GM23248 (cell line): ENCODE measurements around the gene MKKS. TPM values are rescaled to one million over a fixed set of nuclear protein-coding genes. Genes with fewer than 3 reads are reported as not detected.

ENCODE experiments used
- DNase-seq: peaks from one replicate; pipeline ENCODE4 v3.0.0-alpha.2; 2015
- H2AFZ ChIP-seq: fragments of 200-600 bp; sonication (generic); 2 replicates; pipeline ENCODE4 v1.6.1; 2016; ENCODE audit warnings: antibody characterized with exemption
- H3F3A ChIP-seq: fragments of 200-600 bp; sonication (generic); 2 replicates; pipeline ENCODE4 v1.6.1; 2016; ENCODE audit warnings: mild to moderate bottlenecking, antibody characterized with exemption, mixed run types; ENCODE audit not compliant: insufficient read depth
- H3K27ac ChIP-seq: fragments of 200-600 bp; sonication (generic); 2 replicates; pipeline ENCODE4 v1.5.1; 2016; ENCODE audit warnings: mild to moderate bottlenecking
- H3K27me3 ChIP-seq: fragments of 200-600 bp; sonication (generic); replicated peaks from 2 replicates; pipeline ENCODE4 v1.6.1; 2016; ENCODE audit warnings: mild to moderate bottlenecking; ENCODE audit not compliant: insufficient read depth
- H3K36me3 ChIP-seq: fragments of 200-600 bp; sonication (generic); 2 replicates; pipeline ENCODE4 v1.6.1; 2016; ENCODE audit warnings: low read depth, mild to moderate bottlenecking
- H3K4me1 ChIP-seq: fragments of 200-600 bp; sonication (generic); 2 replicates; pipeline ENCODE4 v1.6.1; 2016; ENCODE audit warnings: mild to moderate bottlenecking; ENCODE audit not compliant: insufficient read depth
- H3K4me2 ChIP-seq: fragments of 200-600 bp; sonication (generic); one replicate; pipeline ENCODE4 v1.6.1; 2016; ENCODE audit warnings: mild to moderate bottlenecking; ENCODE audit not compliant: unreplicated experiment
- H3K4me3 ChIP-seq: fragments of 200-600 bp; sonication (generic); 2 replicates; pipeline ENCODE4 v1.5.1; 2016; ENCODE audit warnings: mild to moderate bottlenecking
- H3K79me2 ChIP-seq: fragments of 200-600 bp; sonication (generic); 2 replicates; pipeline ENCODE4 v1.6.1; 2016; ENCODE audit warnings: mild to moderate bottlenecking; ENCODE audit not compliant: insufficient read depth
- H3K9ac ChIP-seq: fragments of 200-600 bp; sonication (generic); 2 replicates; pipeline ENCODE4 v1.6.1; 2016; ENCODE audit warnings: mild to moderate bottlenecking
- H3K9me2 ChIP-seq: fragments of 200-600 bp; sonication (generic); 2 replicates; pipeline ENCODE4 v1.6.1; 2016; ENCODE audit warnings: mixed run types, mild to moderate bottlenecking, moderate library complexity; ENCODE audit not compliant: insufficient read depth
- H3K9me3 ChIP-seq: fragments of 200-600 bp; sonication (generic); one replicate; pipeline ENCODE4 v1.6.1; 2017; ENCODE audit warnings: low read depth
- H4K20me1 ChIP-seq: fragments of 200-600 bp; sonication (generic); 2 replicates; pipeline ENCODE4 v1.6.0; 2016; ENCODE audit not compliant: insufficient read depth
- EZH2 ChIP-seq: fragments of 200-600 bp; sonication (generic); IDR thresholded peaks from 2 replicates; pipeline ENCODE4 v1.6.1; 2018; ENCODE audit warnings: antibody characterized with exemption, mild to moderate bottlenecking; ENCODE audit not compliant: insufficient read depth, poor library complexity, severe bottlenecking
- EZH2phosphoT487 ChIP-seq: fragments of 200-600 bp; sonication (generic); IDR thresholded peaks from 2 replicates; pipeline ENCODE4 v1.6.1; 2018; ENCODE audit warnings: antibody characterized with exemption, moderate library complexity, mild to moderate bottlenecking, low read depth; ENCODE audit not compliant: insufficient read depth
- WGBS, 2 experiments: methylation state at CpG; one replicate each; pipeline ENCODE4 v1.1.6; 2015 to 2017; ENCODE audit warnings: low lambda C conversion rate in 2 of 2, low coverage in 1 of 2; ENCODE audit errors: missing lambda C conversion rate in 2 of 2; 5-methylcytosine and 5-hydroxymethylcytosine counted together
- in situ Hi-C: fragments of 300-500 bp; cut with MboI; formaldehyde crosslinking; loops from 2 replicates; pipeline ENCODE4 v1.15.0; 2020
- polyA plus RNA-seq: library from polyadenylated mRNA; unstranded; fragments of >200 nt; fragmentation: Nextera tagmentation; extraction: Ambion mirVana; gene quantifications from 2 replicates; pipeline ENCODE4 v1.2.1, GENCODE V29; 2016
- total RNA-seq: library from RNA; depleted of rRNA; stranded (reverse); fragments of >200 nt; shearing (Covaris generic); gene quantifications from 2 replicates; pipeline ENCODE4 v1.2.3, GENCODE V29; 2014

Gene MKKS
- total and polyA plus RNA-seq, 2 experiments from 2014 or later, result 9.8 to 17.8 TPM

- TF ChIP-seq EZH2phosphoT487 (no peak), EZH2 (no peak)
- Histone ChIP-seq H3K27ac (peak overlapping the region; percentile 89), H3K4me2 (peak overlapping the region; percentile 91), H4K20me1 (no peaks in the 10 kb centered on the region), H3K9me3 (no peaks in the 10 kb centered on the region), H3K4me1 (peaks cover 6% of the 10 kb centered on the region), H3F3A (no peaks in the 10 kb centered on the region), H3K27me3 (no peaks in the 10 kb centered on the region), H3K9me2 (no peaks in the 10 kb centered on the region), H2AFZ (peak overlapping the region; percentile 95), H3K36me3 (no peaks in the 10 kb centered on the region), H3K79me2 (peaks cover 61% of the 10 kb centered on the region), H3K4me3 (peak overlapping the region; percentile 82), H3K9ac (peak overlapping the region; percentile 91)
- peak; percentile 99 for DNase-seq
- in situ Hi-C loops, result loop anchor here (25.0 kb wide), 1 partner anchor 1022 kb away; no protein-coding TSS in a partner anchor
- 0 to 1% methylated on average over 17 of the region's 17 CpGs for WGBS, 2 experiments
Observed at GRCh38 chr20:10434467-10434831, 427 bp upstream of the MKKS start.

- peak; percentile 48 for DNase-seq
- peak overlapping the region; percentile 91 for H3K9ac ChIP-seq
- no peaks in the 10 kb centered on the region for H3K9me3 ChIP-seq
- peak overlapping the region; percentile 82 for H3K4me3 ChIP-seq
- H3K27me3 ChIP-seq, result no peaks in the 10 kb centered on the region
- WGBS, 2 experiments, result 52 to 53% methylated on average over 30 of the region's 30 CpGs
- peaks cover 6% of the 10 kb centered on the region for H3K4me1 ChIP-seq
- peak overlapping the region; percentile 95 for H2AFZ ChIP-seq
- H3F3A ChIP-seq, result no peaks in the 10 kb centered on the region
- TF ChIP-seq EZH2 (no peak), EZH2phosphoT487 (no peak)
- peak overlapping the region; percentile 91 for H3K4me2 ChIP-seq
- no peaks in the 10 kb centered on the region for H3K9me2 ChIP-seq
- H4K20me1 ChIP-seq, result no peaks in the 10 kb centered on the region
- peaks cover 67% of the 10 kb centered on the region for H3K79me2 ChIP-seq
- no peak overlapping the region for H3K27ac ChIP-seq
- in situ Hi-C loops, result loop anchor here (25.0 kb wide), 1 partner anchor 1021 kb away; no protein-coding TSS in a partner anchor
- no peaks in the 10 kb centered on the region for H3K36me3 ChIP-seq
Observed at GRCh38 chr20:10433014-10433622, 904 bp downstream of the MKKS start.

- DNase-seq, result peak; percentile 34
- Histone ChIP-seq H2AFZ (no peak overlapping the region), H4K20me1 (no peaks in the 10 kb centered on the region), H3F3A (no peaks in the 10 kb centered on the region), H3K9ac (no peak overlapping the region), H3K4me3 (no peak overlapping the region), H3K9me2 (no peaks in the 10 kb centered on the region), H3K4me2 (no peak overlapping the region), H3K79me2 (peaks cover 76% of the 10 kb centered on the region), H3K4me1 (peaks cover 6% of the 10 kb centered on the region), H3K27ac (no peak overlapping the region), H3K9me3 (no peaks in the 10 kb centered on the region), H3K27me3 (no peaks in the 10 kb centered on the region), H3K36me3 (no peaks in the 10 kb centered on the region)
- TF ChIP-seq EZH2phosphoT487 (no peak), EZH2 (no peak)
- WGBS, 2 experiments, result 100% methylated on average over 1 of the region's 1 CpG
- in situ Hi-C loops, result loop anchor here (25.0 kb wide), 1 partner anchor 1020 kb away; no protein-coding TSS in a partner anchor
Observed at GRCh38 chr20:10432079-10432478, 1.9 kb downstream of the MKKS start.

GRCh38 chr20:10430704-10431103 is 3.3 kb downstream of the MKKS start:
- Histone ChIP-seq H2AFZ (no peak overlapping the region), H3K9me2 (no peaks in the 10 kb centered on the region), H3K9me3 (no peaks in the 10 kb centered on the region), H3K4me1 (peaks cover 6% of the 10 kb centered on the region), H4K20me1 (no peaks in the 10 kb centered on the region), H3K4me3 (no peak overlapping the region), H3K9ac (no peak overlapping the region), H3F3A (no peaks in the 10 kb centered on the region), H3K79me2 (peaks cover 82% of the 10 kb centered on the region), H3K27me3 (no peaks in the 10 kb centered on the region), H3K27ac (no peak overlapping the region), H3K4me2 (no peak overlapping the region), H3K36me3 (no peaks in the 10 kb centered on the region)
- WGBS, 2 experiments, result 91 to 96% methylated on average over 5 of the region's 5 CpGs
- no peak for DNase-seq
- in situ Hi-C loops, result loop anchor here (25.0 kb wide), 1 partner anchor 1018 kb away; no protein-coding TSS in a partner anchor
- no peak for TF ChIP-seq EZH2
- no peak for TF ChIP-seq EZH2phosphoT487
